K562 (cell line): ENCODE results near the gene KISS1R. TPM values are rescaled to one million over a fixed set of nuclear protein-coding genes. Genes with fewer than 3 reads are reported as not detected.

Source experiments
- ATAC-seq: fragments of 200-7000 bp; cut with Tn5 transposase; 3 replicates; pipeline ENCODE4 v1.9.1; 2020; ENCODE audit warnings: moderate library complexity
- BruUV-seq: library from RNA; stranded (reverse); fragments of 400-500 nt; replicated peaks from 2 replicates; lab custom pipeline; 2021; lab: Mats Ljungman, UMichigan
- CTCF ChIA-PET: fragments of 300-600 bp; formaldehyde crosslinking; extraction: SDS; loops from one replicate; lab custom pipeline; 2021; ENCODE audit warnings: low intra/inter-chr PET ratio; lab: Yijun Ruan, JAX
- POLR2A ChIA-PET: fragments of 300-600, 350-650 bp; sonication (Branson Sonifier 250); formaldehyde crosslinking; extraction: SDS; loops from one replicate; lab custom pipeline; 2021; ENCODE audit warnings: antibody characterized with exemption, inconsistent platforms; lab: Yijun Ruan, JAX
- DNase-seq, 4 experiments: peaks; one replicate each; pipeline versions ENCODE4 v3.0.0 to v3.0.0-alpha.2; 2011 to 2018; ENCODE audit warnings: low spot score in 3 of 4, mixed read lengths in 3 of 4; ENCODE audit errors: extremely low read depth in 1 of 4
- FAIRE-seq: peaks from 2 replicates; lab custom pipeline; 2011; peaks lifted over from hg19 to GRCh38; lab: Jason Lieb, UNC
- H2AFZ ChIP-seq: 2 replicates; pipeline ENCODE4 v1.6.0; 2011; ENCODE audit warnings: low read depth, low read length, control low read depth, inconsistent platforms
- H3K27ac ChIP-seq: fragments of 200-600 bp; 3 replicates; pipeline ENCODE4 v1.8.0; 2011; ENCODE audit warnings: low read depth, mild to moderate bottlenecking, control low read depth, inconsistent platforms, low read length, moderate library complexity, mixed read lengths; ENCODE audit errors: extremely low read depth
- H3K27me3 ChIP-seq, 2 experiments: fragments of 300-600 bp in 1 of 2; 2 replicates in 1 of 2; 3 replicates in 1 of 2; pipeline versions ENCODE4 v1.6.0 to v1.8.0; 2011; ENCODE audit warnings: inconsistent platforms in 2 of 2, low read length in 2 of 2, mild to moderate bottlenecking in 1 of 2, mixed read lengths in 1 of 2, moderate library complexity in 1 of 2; ENCODE audit not compliant: control insufficient read depth in 2 of 2, insufficient read depth in 2 of 2
- H3K36me3 ChIP-seq: fragments of 300-600 bp; 3 replicates; pipeline ENCODE4 v1.8.0; 2011; ENCODE audit warnings: mild to moderate bottlenecking, low read length, inconsistent platforms; ENCODE audit not compliant: control insufficient read depth, insufficient read depth
- H3K4me1 ChIP-seq, 2 experiments: fragments of 200-600 bp in 1 of 2; replicated peaks in 1 of 2; 2 replicates in 1 of 2; 3 replicates in 1 of 2; pipeline versions ENCODE4 v1.5.1 to v1.8.0; 2011; ENCODE audit warnings: inconsistent platforms in 2 of 2, low read length in 2 of 2, mild to moderate bottlenecking in 1 of 2, mixed read lengths in 1 of 2, moderate library complexity in 1 of 2; ENCODE audit not compliant: control insufficient read depth in 2 of 2, insufficient read depth in 2 of 2
- H3K4me2 ChIP-seq: 2 replicates; pipeline ENCODE4 v1.6.1; 2011; ENCODE audit warnings: low read length, control low read depth, inconsistent platforms, mixed read lengths; ENCODE audit not compliant: insufficient read depth
- H3K4me3 ChIP-seq: fragments of 200-600 bp; sonication (generic), shearing (Covaris generic); 2 replicates; pipeline ENCODE4 v1.5.1; 2016; ENCODE audit warnings: control low read depth, inconsistent platforms
- H3K79me2 ChIP-seq: fragments of 200-600 bp; 3 replicates; pipeline ENCODE4 v1.8.0; 2011; ENCODE audit warnings: low read length, inconsistent platforms; ENCODE audit not compliant: control insufficient read depth, insufficient read depth
- H3K9ac ChIP-seq, 2 experiments: 2 replicates each; pipeline versions ENCODE4 v1.6.0 to v1.6.1; 2011; ENCODE audit warnings: low read depth in 2 of 2, low read length in 2 of 2, control low read depth in 1 of 2, inconsistent platforms in 1 of 2, mild to moderate bottlenecking in 1 of 2, mixed read lengths in 1 of 2; ENCODE audit not compliant: insufficient read depth in 1 of 2
- H3K9me1 ChIP-seq: one replicate; pipeline ENCODE4 v1.6.0; 2011; ENCODE audit warnings: inconsistent platforms, mild to moderate bottlenecking, low read length, moderate library complexity; ENCODE audit not compliant: control insufficient read depth, insufficient read depth
- H3K9me3 ChIP-seq: replicated peaks from 2 replicates; pipeline ENCODE4 v1.5.1; 2011; ENCODE audit warnings: low read depth, low read length, inconsistent platforms; ENCODE audit not compliant: control insufficient read depth, insufficient read depth
- H4K20me1 ChIP-seq: replicated peaks from 2 replicates; pipeline ENCODE4 v1.6.1; 2011; ENCODE audit warnings: low read length, inconsistent platforms, mixed read lengths; ENCODE audit not compliant: control insufficient read depth, insufficient read depth
- CBX2 ChIP-seq: fragments of 200-600 bp; sonication (generic); IDR thresholded peaks from one replicate; pipeline ENCODE4 v1.6.1; 2012; ENCODE audit warnings: mild to moderate bottlenecking, low read length, inconsistent platforms; ENCODE audit not compliant: insufficient read depth, poor library complexity, severe bottlenecking
- ELK3 ChIP-seq: fragments of 450-650 bp; formaldehyde crosslinking; IDR thresholded peaks from 2 replicates; pipeline ENCODE4 v1.4.0; 2020; ENCODE audit warnings: mild to moderate bottlenecking
- HDAC2 ChIP-seq: fragments of 450-650 bp; IDR thresholded peaks from 2 replicates; pipeline ENCODE4 v1.6.1; 2016; ENCODE audit warnings: mild to moderate bottlenecking
- HNRNPK ChIP-seq: fragments of 200-400 bp; formaldehyde crosslinking; IDR thresholded peaks from one replicate; pipeline ENCODE4 v1.6.1; 2018; ENCODE audit warnings: mild to moderate bottlenecking, low read depth, low read length; ENCODE audit not compliant: poor library complexity, severe bottlenecking
- NFATC3 ChIP-seq: fragments of 450-650 bp; IDR thresholded peaks from 2 replicates; pipeline ENCODE4 v1.6.1; 2017; ENCODE audit warnings: mild to moderate bottlenecking
- RBFOX2 ChIP-seq: fragments of 200-400 bp; formaldehyde crosslinking; IDR thresholded peaks from 2 replicates; pipeline ENCODE4 v1.6.1; 2017; ENCODE audit warnings: low read depth, mild to moderate bottlenecking, low read length, moderate library complexity
- RBM22 ChIP-seq: fragments of 200-400 bp; formaldehyde crosslinking; IDR thresholded peaks from 2 replicates; pipeline ENCODE4 v1.6.1; 2018; ENCODE audit warnings: low read length, low read depth; ENCODE audit not compliant: poor library complexity, severe bottlenecking
- RFX1 ChIP-seq: fragments of 450-650 bp; IDR thresholded peaks from 2 replicates; pipeline ENCODE4 v1.6.1; 2016; ENCODE audit warnings: mild to moderate bottlenecking, moderate library complexity
- SRSF7 ChIP-seq: fragments of 200-400 bp; formaldehyde crosslinking; optimal IDR thresholded peaks from 2 replicates; pipeline ENCODE3; 2017; ENCODE audit warnings: mild to moderate bottlenecking, low read depth, low read length
- USF2 ChIP-seq: sonication (generic); formaldehyde crosslinking; IDR thresholded peaks from 2 replicates; pipeline ENCODE4 v1.5.0; 2020; ENCODE audit warnings: missing genetic modification reagents
- YY1 ChIP-seq, 3 experiments: IDR thresholded peaks; 2 replicates each; pipeline ENCODE4 v1.6.1; 2011; ENCODE audit warnings: low read length in 2 of 3, mild to moderate bottlenecking in 2 of 3, moderate library complexity in 2 of 3, borderline replicate concordance in 1 of 3, control low read depth in 1 of 3, low read depth in 1 of 3; ENCODE audit not compliant: insufficient read depth in 3 of 3, insufficient replicate concordance in 2 of 3, control insufficient read depth in 1 of 3, insufficient read length in 1 of 3; ENCODE audit errors: extremely low read depth in 1 of 3
- ZBTB1 ChIP-seq: sonication (generic); formaldehyde crosslinking; IDR thresholded peaks from 2 replicates; pipeline ENCODE4 v1.8.1; 2023; ENCODE audit warnings: missing genetic modification reagents, low read depth, mild to moderate bottlenecking, borderline replicate concordance
- ZNF354B ChIP-seq: fragments of 250-450 bp; sonication (Bioruptor Pico); IDR thresholded peaks from 2 replicates; pipeline ENCODE4 v1.4.0; 2020
- ZNF512 ChIP-seq: IDR thresholded peaks from 2 replicates; pipeline ENCODE4 v1.6.1; 2016; ENCODE audit warnings: missing genetic modification characterization, missing compliant biosample characterization
- ZNF707 ChIP-seq: fragments of 250-450 bp; sonication (Bioruptor Pico); conservative IDR thresholded peaks from 2 replicates; pipeline ENCODE4 v1.8.0; 2022; ENCODE audit warnings: inconsistent platforms, mild to moderate bottlenecking, moderate library complexity
- WGBS: fragments of 100-300 bp; shearing (Covaris generic); methylation state at CpG from one replicate; pipeline ENCODE4 v1.1.6; 2016; ENCODE audit warnings: low coverage, mixed read lengths; ENCODE audit not compliant: insufficient coverage; ENCODE audit errors: missing lambda C conversion rate; 5-methylcytosine and 5-hydroxymethylcytosine counted together
- in situ Hi-C: fragments of 300-500 bp; cut with MboI; formaldehyde crosslinking; loops from 4 replicates; pipeline ENCODE4 v1.15.0; 2018; ENCODE audit warnings: inconsistent platforms, mixed read lengths
- intact Hi-C: fragments of 100-400 bp; cut with micrococcal nuclease; formaldehyde crosslinking; loops from 2 replicates; pipeline ENCODE4 v1.14.2; 2022
- polyA plus RNA-seq, 8 experiments: library from polyadenylated mRNA; depleted of rRNA in 4 of 8; stranded (reverse) in 5 of 8; unstranded in 3 of 8; fragments of >200 nt; fragmentation: Nextera tagmentation in 2 of 8; fragmentation: Illumina TruSeq in 1 of 8; extraction: Ambion mirVana in 2 of 8; extraction: Trizol in 1 of 8; gene quantifications; 2 replicates each; pipeline versions ENCODE4 v1.2.1 to v1.2.3, GENCODE V29; 2011 to 2014; ENCODE audit warnings: inconsistent platforms in 1 of 8, missing spikeins in 1 of 8
- total RNA-seq, 7 experiments: library from RNA; depleted of rRNA in 6 of 7; stranded (reverse); fragments of >200 nt in 6 of 7; fragmentation: Illumina TruSeq in 2 of 7; extraction: Trizol in 2 of 7; gene quantifications; 2 replicates each; pipeline versions ENCODE4 v1.2.1 to v1.2.3, GENCODE V29; 2011 to 2021; ENCODE audit warnings: low replicate concordance in 1 of 7
- TF ChIP-seq, protein P1 (sequence below): fragments of 450-650 bp; formaldehyde crosslinking; IDR thresholded peaks from 2 replicates; pipeline ENCODE4 v1.4.0; 2020; ENCODE audit warnings: mild to moderate bottlenecking, mixed read lengths

KISS1R gene
- total and polyA plus RNA-seq, 9 of the 15 experiments (the other 6 are each of a cell fraction or from before 2014, with no cell fraction given) = 0.37 to 39.4 (median 2.0) TPM

GRCh38 chr19:944171-944567 lies 27.0 kb downstream of the KISS1R start:
- CTCF ChIA-PET = no interaction called here
- peaks cover 86% of the 10 kb centered on the region for H3K79me2 ChIP-seq
- TF ChIP-seq RBM22 (peak; percentile 91), ELK3 (CRISPR knock-in tag) (no peak), HDAC2 (peak; percentile 78; the same call in 1 of the 2 replicates), HNRNPK (no peak), ZBTB1 (CRISPR knock-in tag) (peak; percentile 53; the same call in 1 of the 2 replicates), ZNF354B (CRISPR knock-in tag) (no peak), CBX2 (no peak), NFATC3 (no peak), YY1 (IDR thresholded peaks at IDR 0.05; ENCODE audit: borderline replicate concordance in 1 of 3, control insufficient read depth in 1 of 3, extremely low read depth in 1 of 3, insufficient read depth in 3 of 3, insufficient read length in 1 of 3, insufficient replicate concordance in 2 of 3, low read depth in 1 of 3, low read length in 2 of 3) (peak in 1 of 3 experiments; percentile 35), RFX1 (no peak), SRSF7 (no peak), USF2 (CRISPR knock-in tag) (no peak), ZNF707 (CRISPR knock-in tag) (no peak), ZNF512 (tag) (no peak), RBFOX2 (peak; percentile 59; the same call in 1 of the 2 replicates)
- TF ChIP-seq, protein P1, sequence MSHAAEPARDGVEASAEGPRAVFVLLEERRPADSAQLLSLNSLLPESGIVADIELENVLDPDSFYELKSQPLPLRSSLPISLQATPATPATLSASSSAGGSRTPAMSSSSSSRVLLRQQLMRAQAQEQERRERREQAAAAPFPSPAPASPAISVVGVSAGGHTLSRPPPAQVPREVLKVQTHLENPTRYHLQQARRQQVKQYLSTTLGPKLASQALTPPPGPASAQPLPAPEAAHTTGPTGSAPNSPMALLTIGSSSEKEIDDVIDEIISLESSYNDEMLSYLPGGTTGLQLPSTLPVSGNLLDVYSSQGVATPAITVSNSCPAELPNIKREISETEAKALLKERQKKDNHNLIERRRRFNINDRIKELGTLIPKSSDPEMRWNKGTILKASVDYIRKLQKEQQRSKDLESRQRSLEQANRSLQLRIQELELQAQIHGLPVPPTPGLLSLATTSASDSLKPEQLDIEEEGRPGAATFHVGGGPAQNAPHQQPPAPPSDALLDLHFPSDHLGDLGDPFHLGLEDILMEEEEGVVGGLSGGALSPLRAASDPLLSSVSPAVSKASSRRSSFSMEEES (CRISPR knock-in tag) = no peak

More at GRCh38 chr19:944171-944567, 27.0 kb downstream of the KISS1R start:
- WGBS = 3% methylated on average over 18 of the region's 27 CpGs
- peak; percentile 88 to 95 (median 90) for DNase-seq
- Histone ChIP-seq H3K9me3 (no peaks in the 10 kb centered on the region), H2AFZ (no peak overlapping the region), H3K4me2 (peak overlapping the region; percentile 55), H3K9me1 (peaks cover 6% of the 10 kb centered on the region), H4K20me1 (peaks cover 24% of the 10 kb centered on the region), H3K9ac (peak overlapping the region in 1 of 2 experiments; percentile 81; a peak in 2 of 4 replicates), H3K36me3 (peaks cover 68% of the 10 kb centered on the region; the same call in 2 of the 3 replicates), H3K4me1 (peaks cover 15 to 84% of the 10 kb centered on the region in 2 experiments), H3K27me3 (no peaks in the 10 kb centered on the region), H3K27ac (peak overlapping the region; percentile 55; the same call in 2 of the 3 replicates), H3K4me3 (no peak overlapping the region)
- BruUV-seq = no TSS peak
- POLR2A ChIA-PET = interaction anchor here (0.6 to 1.1 kb wide), 5 partner anchors 8 to 21 kb away, joined by 3 to 4 read pairs (median 4); no protein-coding TSS in a partner anchor
- peak; percentile 96 for ATAC-seq
- in situ Hi-C loops = no loop called here
- intact Hi-C loops = no loop called here
- peak; percentile 99 for FAIRE-seq
